T-helper 2 cell (primary cell): ENCODE measurements around the gene ART3.
A peak's percentile ranks its signal among the peaks of the same experiment; 100 is the strongest.

ENCODE experiments used
- DNase-seq, 5 experiments: peaks; one replicate each; pipeline versions ENCODE4 v3.0.0 to v3.0.0-alpha.2; 2012 to 2022

Gene ART3

GRCh38 chr4:76148142-76148865 is 73.8 kb downstream of the ART3 start, which contains the start of gene NUP54:
Gene NUP54 (minus strand): TSS chr4:76148397. CDS start chr4:76148374, 23 bp downstream.
- DNase-seq = peak; percentile 75 to 97 (median 88)

- DNase-seq = no peak
Measured at GRCh38 chr4:76153356-76153755, 78.8 kb downstream of the ART3 start.

DNA sequence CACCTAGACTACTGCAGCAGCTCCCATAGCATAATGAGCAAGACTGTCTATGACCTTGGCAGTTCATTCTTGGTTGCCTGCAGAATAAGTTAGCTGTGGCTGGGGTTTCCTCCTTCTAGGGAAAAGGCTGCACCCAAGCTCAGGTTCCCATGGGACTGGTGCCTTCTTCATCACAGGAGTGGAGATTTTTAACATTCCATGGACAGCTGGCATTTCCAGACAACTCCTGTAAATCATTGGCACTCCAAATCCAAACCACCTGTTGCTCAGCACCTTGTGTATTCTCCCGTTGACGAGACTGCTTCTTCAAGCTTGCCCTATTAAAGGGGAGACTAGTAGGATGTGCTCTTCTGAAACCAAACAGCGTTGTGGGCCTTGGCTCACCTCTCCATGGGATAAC is 81.5 kb downstream of the ART3 start:
- DNase-seq = no peak

DNA sequence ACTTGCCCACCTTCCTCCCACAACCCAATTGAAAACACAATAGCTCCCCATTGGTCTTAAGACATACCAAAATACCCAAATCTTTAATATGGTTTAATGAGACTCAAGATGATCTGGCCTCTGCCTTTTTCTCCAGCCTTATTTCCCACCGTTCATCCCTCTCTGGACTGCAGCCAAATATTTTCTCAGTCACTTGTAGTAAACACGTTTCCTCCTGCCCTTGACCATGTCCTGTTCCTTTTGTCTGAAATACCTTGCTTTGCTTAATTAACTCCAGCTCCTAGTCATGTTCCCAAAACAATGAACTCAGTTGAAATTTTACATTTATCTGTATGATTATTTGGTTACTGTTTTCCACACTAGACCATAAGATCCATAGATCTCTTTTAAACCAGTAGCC is 82.1 kb downstream of the ART3 start:
- no peak for DNase-seq

GRCh38 chr4:76160355-76160754 is 85.8 kb downstream of the ART3 start:
- no peak for DNase-seq
